ENCODE data around the gene CX3CR1.

CX3CR1 gene

GRCh38 chr3:39291903-39292329 lies 12.1 kb upstream of the CX3CR1 start:
- peak; percentile 94 for TF ChIP-seq CTCF (IDR thresholded peaks at IDR 0.05; ENCODE audit: low read depth, low read length, missing control alignments)
- in situ Hi-C loops (cut with HindIII; ENCODE audit: low sequenced_read_pairs) = loop anchor here (5.0 kb wide), 1 partner anchor 100 kb away; the partner anchor contains the start of gene XIRP1
- no peak overlapping the region for H3K4me3 ChIP-seq (ENCODE audit: low read depth, low read length)
- DNase-seq (ENCODE audit: low read depth) = peak; percentile 12

- no peak for DNase-seq (ENCODE audit: low read depth)
Measured at GRCh38 chr3:39290255-39290654, 10.4 kb upstream of the CX3CR1 start.

GRCh38 chr3:39289107-39289506 lies 9.3 kb upstream of the CX3CR1 start:
- no peak for DNase-seq (ENCODE audit: low read depth)
- in situ Hi-C loops (cut with HindIII; ENCODE audit: low sequenced_read_pairs) = no loop called here
- no peak overlapping the region for H3K4me3 ChIP-seq (ENCODE audit: low read depth, low read length)
- no peak for TF ChIP-seq CTCF (IDR thresholded peaks at IDR 0.05; ENCODE audit: low read depth, low read length, missing control alignments)

More at GRCh38 chr3:39290255-39290654, 10.4 kb upstream of the CX3CR1 start:
- H3K4me3 ChIP-seq (ENCODE audit: low read depth, low read length) = no peak overlapping the region
- in situ Hi-C loops (cut with HindIII; ENCODE audit: low sequenced_read_pairs) = loop anchor here (5.0 kb wide), 1 partner anchor 98 kb away; the partner anchor contains the start of gene XIRP1
- no peak for TF ChIP-seq CTCF (IDR thresholded peaks at IDR 0.05; ENCODE audit: low read depth, low read length, missing control alignments)

GRCh38 chr3:39288300-39288808 lies 8.5 kb upstream of the CX3CR1 start:
- TF ChIP-seq CTCF (IDR thresholded peaks at IDR 0.05; ENCODE audit: low read depth, low read length, missing control alignments) = peak; percentile 94
- H3K4me3 ChIP-seq (ENCODE audit: low read depth, low read length) = no peak overlapping the region
- in situ Hi-C loops (cut with HindIII; ENCODE audit: low sequenced_read_pairs) = no loop called here
- peak; percentile 72 for DNase-seq (ENCODE audit: low read depth)

- no peak for TF ChIP-seq CTCF (IDR thresholded peaks at IDR 0.05; ENCODE audit: low read depth, low read length, missing control alignments)
- no peak for DNase-seq (ENCODE audit: low read depth)
- H3K4me3 ChIP-seq (ENCODE audit: low read depth, low read length) = no peak overlapping the region
- in situ Hi-C loops (cut with HindIII; ENCODE audit: low sequenced_read_pairs) = no loop called here
Measured at GRCh38 chr3:39287216-39288164, 7.7 kb upstream of the CX3CR1 start.

- no peak for TF ChIP-seq CTCF (IDR thresholded peaks at IDR 0.05; ENCODE audit: low read depth, low read length, missing control alignments)
- no peak for DNase-seq (ENCODE audit: low read depth)
- H3K4me3 ChIP-seq (ENCODE audit: low read depth, low read length) = no peak overlapping the region
- in situ Hi-C loops (cut with HindIII; ENCODE audit: low sequenced_read_pairs) = no loop called here
Measured at GRCh38 chr3:39286771-39287170, 6.9 kb upstream of the CX3CR1 start.

Measured in astrocyte of the cerebellum (primary cell).